Activated T-helper 1 cell treated with anti-CD3 and anti-CD28 coated beads, Interleukin-2, amount 50 U/mL, for 16 hours (primary cell): ENCODE measurements around the gene ANO2.

ENCODE experiments used
- DNase-seq, 2 donors: peaks; one replicate each; pipeline ENCODE4 v3.0.0-alpha.2; 2020; ENCODE audit warnings: low read depth in 1 of 2, low spot score in 1 of 2

The ANO2 gene

GRCh38 chr12:5521456-5522325, 423.4 kb downstream of the ANO2 start:
- no peak for DNase-seq

GRCh38 chr12:5520831-5521230, 424.2 kb downstream of the ANO2 start:
- no peak for DNase-seq

GRCh38 chr12:5520037-5520436, 425.0 kb downstream of the ANO2 start:
- DNase-seq, result no peak

- DNase-seq, result no peak
These were observed 426.3 kb downstream of the ANO2 start for GRCh38 chr12:5518584-5519365.

- no peak for DNase-seq
These were observed 428.5 kb downstream of the ANO2 start for GRCh38 chr12:5516371-5517241.

GRCh38 chr12:5515458-5515857, 429.6 kb downstream of the ANO2 start:
- DNase-seq, result no peak

GRCh38 chr12:5514545-5514944, 430.5 kb downstream of the ANO2 start:
- DNase-seq, result no peak

GRCh38 chr12:5514016-5514415, 431.0 kb downstream of the ANO2 start:
- no peak for DNase-seq

GRCh38 chr12:5513406-5513805, 431.7 kb downstream of the ANO2 start:
- no peak for DNase-seq
